HepG2 (cell line): ENCODE data around the gene PYGO2. TPM values are rescaled to one million over a fixed set of nuclear protein-coding genes. Genes with fewer than 3 reads are reported as not detected.

Source experiments
- ASH2L ChIP-seq: fragments of 300-600, 200-600 bp; sonication (generic); IDR thresholded peaks from 2 replicates; pipeline ENCODE4 v1.7.0; 2017; ENCODE audit warnings: low read depth, mild to moderate bottlenecking, moderate library complexity, mixed read lengths, low read length; ENCODE audit not compliant: insufficient read length
- DMAP1 ChIP-seq: IDR thresholded peaks from 2 replicates; pipeline ENCODE4 v1.6.1; 2016
- GABPB1 ChIP-seq: IDR thresholded peaks from 2 replicates; pipeline ENCODE4 v1.6.1; 2016; ENCODE audit warnings: mild to moderate bottlenecking, missing genetic modification reagents, moderate library complexity, missing compliant biosample characterization
- GLI4 ChIP-seq: sonication (generic); formaldehyde crosslinking; IDR thresholded peaks from 2 replicates; pipeline ENCODE4 v1.5.1; 2020; ENCODE audit warnings: missing genetic modification reagents, mild to moderate bottlenecking, moderate library complexity, borderline replicate concordance
- HNRNPUL1 ChIP-seq: fragments of 200-400 bp; formaldehyde crosslinking; IDR thresholded peaks from 2 replicates; pipeline ENCODE4 v1.6.1; 2017; ENCODE audit warnings: low read depth, mild to moderate bottlenecking, low read length, moderate library complexity
- KDM1A ChIP-seq: IDR thresholded peaks from 2 replicates; pipeline ENCODE4 v1.6.1; 2016; ENCODE audit warnings: missing compliant biosample characterization
- MAZ ChIP-seq, 2 experiments: sonication (generic) in 1 of 2; formaldehyde crosslinking in 1 of 2; IDR thresholded peaks; 2 replicates each; pipeline versions ENCODE4 v1.5.0 to v1.6.1; 2012 to 2020; ENCODE audit warnings: low read depth in 2 of 2, mild to moderate bottlenecking in 2 of 2, borderline replicate concordance in 1 of 2, improper control_type of control experiment in 1 of 2, low read length in 1 of 2, missing genetic modification reagents in 1 of 2, moderate library complexity in 1 of 2
- SMARCC2 ChIP-seq: fragments of 450-650 bp; IDR thresholded peaks from 2 replicates; pipeline ENCODE4 v1.6.1; 2017; ENCODE audit warnings: antibody characterized with exemption, mild to moderate bottlenecking
- SSRP1 ChIP-seq: IDR thresholded peaks from 2 replicates; pipeline ENCODE4 v1.6.1; 2016; ENCODE audit warnings: control low read depth
- THAP8 ChIP-seq: sonication (generic); formaldehyde crosslinking; IDR thresholded peaks from 2 replicates; pipeline ENCODE4 v1.5.1; 2020; ENCODE audit warnings: missing genetic modification reagents, mild to moderate bottlenecking, borderline replicate concordance
- TSC22D2 ChIP-seq: sonication (generic); formaldehyde crosslinking; IDR thresholded peaks from 2 replicates; pipeline ENCODE4 v1.5.1; 2020; ENCODE audit warnings: missing genetic modification reagents, mild to moderate bottlenecking, borderline replicate concordance
- ZBTB43 ChIP-seq: sonication (generic); formaldehyde crosslinking; conservative IDR thresholded peaks from 2 replicates; pipeline ENCODE4 v1.4.0; 2020; ENCODE audit warnings: missing genetic modification reagents
- ZEB1 ChIP-seq: IDR thresholded peaks from 2 replicates; pipeline ENCODE4 v1.6.1; 2012; ENCODE audit warnings: mild to moderate bottlenecking, low read depth, inconsistent platforms; ENCODE audit not compliant: insufficient replicate concordance
- ZMAT3 ChIP-seq: sonication (generic); formaldehyde crosslinking; conservative IDR thresholded peaks from 2 replicates; pipeline ENCODE4 v1.7.0; 2021; ENCODE audit warnings: missing genetic modification reagents
- ZNF121 ChIP-seq: sonication (generic); formaldehyde crosslinking; IDR thresholded peaks from 2 replicates; pipeline ENCODE4 v1.5.0; 2020; ENCODE audit warnings: mild to moderate bottlenecking, missing genetic modification reagents
- ZNF205 ChIP-seq: IDR thresholded peaks from 2 replicates; pipeline ENCODE4 v1.6.1; 2018; ENCODE audit warnings: missing biosample characterization, missing genetic modification reagents
- ZNF260 ChIP-seq: sonication (generic); formaldehyde crosslinking; IDR thresholded peaks from 2 replicates; pipeline ENCODE4 v1.4.0; 2020; ENCODE audit warnings: missing genetic modification reagents, low read depth, mild to moderate bottlenecking, borderline replicate concordance
- ZNF276 ChIP-seq: sonication (generic); formaldehyde crosslinking; IDR thresholded peaks from 2 replicates; pipeline ENCODE4 v1.4.0; 2020; ENCODE audit warnings: mild to moderate bottlenecking, low read depth, missing genetic modification reagents
- ZNF615 ChIP-seq: sonication (generic); formaldehyde crosslinking; IDR thresholded peaks from 2 replicates; pipeline ENCODE4 v1.5.0; 2020; ENCODE audit warnings: mild to moderate bottlenecking, missing genetic modification reagents, borderline replicate concordance
- polyA plus RNA-seq, 8 experiments: library from polyadenylated mRNA; depleted of rRNA in 3 of 8; stranded (reverse) in 7 of 8; unstranded in 1 of 8; fragments of >200 nt; fragmentation: Illumina TruSeq in 4 of 8; extraction: Trizol in 4 of 8; gene quantifications; 2 replicates each; pipeline versions ENCODE4 v1.2.1 to v1.2.3, GENCODE V29; 2011 to 2016; ENCODE audit warnings: low read depth in 4 of 8, missing spikeins in 1 of 8, mixed read lengths in 1 of 8; ENCODE audit not compliant: insufficient read depth in 1 of 8
- total RNA-seq, 5 experiments: library from RNA; depleted of rRNA; stranded (reverse); fragments of >200 nt; fragmentation: Illumina TruSeq; extraction: Trizol; gene quantifications; 2 replicates each; pipeline ENCODE4 v1.2.3, GENCODE V29; 2016; ENCODE audit warnings: low read depth in 1 of 5
- TF ChIP-seq, protein P1 (sequence below): IDR thresholded peaks from 2 replicates; pipeline ENCODE4 v1.6.1; 2012; ENCODE audit warnings: low read length, improper control_type of control experiment

The PYGO2 gene
- total and polyA plus RNA-seq, 2 of the 13 experiments (the other 11 are each of a cell fraction or from before 2014, with no cell fraction given), result 20.3 to 21.8 TPM

- TF ChIP-seq HNRNPUL1 (no peak), MAZ (IDR thresholded peaks at IDR 0.05; ENCODE audit: borderline replicate concordance, low read depth, low read length) (no peak), MAZ (CRISPR knock-in tag; IDR thresholded peaks at IDR 0.05; ENCODE audit: low read depth) (no peak), ZBTB43 (CRISPR knock-in tag) (no peak), ZNF205 (CRISPR knock-in tag) (0 out of 2 replicates have a peak, but pooled peaks have one; percentile 89), GLI4 (CRISPR knock-in tag) (no peak), SSRP1 (CRISPR knock-in tag) (no peak), ZNF276 (no peak), TSC22D2 (no peak), SMARCC2 (no peak), ZEB1 (peak; percentile 44), ZNF121 (peak; percentile 63), KDM1A (no peak), ZNF615 (CRISPR knock-in tag) (peak; percentile 96; the same call in 1 of the 2 replicates), ZNF260 (CRISPR knock-in tag) (no peak), ASH2L (no peak), DMAP1 (CRISPR knock-in tag) (no peak), THAP8 (CRISPR knock-in tag) (0 out of 2 replicates have a peak, but pooled peaks have one; percentile 6), GABPB1 (CRISPR knock-in tag) (no peak), ZMAT3 (CRISPR knock-in tag) (no peak)
- TF ChIP-seq, protein P1, sequence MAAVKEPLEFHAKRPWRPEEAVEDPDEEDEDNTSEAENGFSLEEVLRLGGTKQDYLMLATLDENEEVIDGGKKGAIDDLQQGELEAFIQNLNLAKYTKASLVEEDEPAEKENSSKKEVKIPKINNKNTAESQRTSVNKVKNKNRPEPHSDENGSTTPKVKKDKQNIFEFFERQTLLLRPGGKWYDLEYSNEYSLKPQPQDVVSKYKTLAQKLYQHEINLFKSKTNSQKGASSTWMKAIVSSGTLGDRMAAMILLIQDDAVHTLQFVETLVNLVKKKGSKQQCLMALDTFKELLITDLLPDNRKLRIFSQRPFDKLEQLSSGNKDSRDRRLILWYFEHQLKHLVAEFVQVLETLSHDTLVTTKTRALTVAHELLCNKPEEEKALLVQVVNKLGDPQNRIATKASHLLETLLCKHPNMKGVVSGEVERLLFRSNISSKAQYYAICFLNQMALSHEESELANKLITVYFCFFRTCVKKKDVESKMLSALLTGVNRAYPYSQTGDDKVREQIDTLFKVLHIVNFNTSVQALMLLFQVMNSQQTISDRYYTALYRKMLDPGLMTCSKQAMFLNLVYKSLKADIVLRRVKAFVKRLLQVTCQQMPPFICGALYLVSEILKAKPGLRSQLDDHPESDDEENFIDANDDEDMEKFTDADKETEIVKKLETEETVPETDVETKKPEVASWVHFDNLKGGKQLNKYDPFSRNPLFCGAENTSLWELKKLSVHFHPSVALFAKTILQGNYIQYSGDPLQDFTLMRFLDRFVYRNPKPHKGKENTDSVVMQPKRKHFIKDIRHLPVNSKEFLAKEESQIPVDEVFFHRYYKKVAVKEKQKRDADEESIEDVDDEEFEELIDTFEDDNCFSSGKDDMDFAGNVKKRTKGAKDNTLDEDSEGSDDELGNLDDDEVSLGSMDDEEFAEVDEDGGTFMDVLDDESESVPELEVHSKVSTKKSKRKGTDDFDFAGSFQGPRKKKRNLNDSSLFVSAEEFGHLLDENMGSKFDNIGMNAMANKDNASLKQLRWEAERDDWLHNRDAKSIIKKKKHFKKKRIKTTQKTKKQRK, result no peak
Measured at GRCh38 chr1:154935749-154936554, 25.6 kb downstream of the PYGO2 start (continued).
